ENCODE measurements around the gene ZNF668.
A peak's percentile ranks its signal among the peaks of the same experiment; 100 is the strongest.
"Not testable (repeated sequence)": the region's sequence is repeated elsewhere in the genome, so short reads cannot be mapped to it uniquely, and the experiment has no call there.

Gene ZNF668

GRCh38 chr16:31055613-31056012, 18.4 kb downstream of the ZNF668 start:
- DNase-seq (ENCODE audit: low read depth), result no peak

- DNase-seq (ENCODE audit: low read depth), result no peak
These were observed 21.9 kb downstream of the ZNF668 start for GRCh38 chr16:31052114-31052513.

GRCh38 chr16:31050280-31051030, 23.6 kb downstream of the ZNF668 start:
- no peak for DNase-seq (ENCODE audit: low read depth)

- DNase-seq (ENCODE audit: low read depth), result no peak
These were observed 30.1 kb downstream of the ZNF668 start for GRCh38 chr16:31043898-31044481.

GRCh38 chr16:31043352-31043751, 30.7 kb downstream of the ZNF668 start:
- no peak for DNase-seq (ENCODE audit: low read depth)

- DNase-seq (ENCODE audit: low read depth), result no peak
These were observed 31.2 kb downstream of the ZNF668 start for GRCh38 chr16:31042866-31043265.

GRCh38 chr16:31038993-31039392, 35.0 kb downstream of the ZNF668 start:
- no peak for DNase-seq (ENCODE audit: low read depth)

GRCh38 chr16:31036691-31037090, 37.3 kb downstream of the ZNF668 start:
- DNase-seq (ENCODE audit: low read depth), result no peak

GRCh38 chr16:31033709-31034492, 40.1 kb downstream of the ZNF668 start:
- peak; percentile 83 for DNase-seq (ENCODE audit: low read depth)

- DNase-seq (ENCODE audit: low read depth), result peak; percentile 96
These were observed 41.0 kb downstream of the ZNF668 start, which contains the start of gene STX4 for GRCh38 chr16:31032736-31033708. Gene STX4, plus strand, starts transcription at chr16:31033558. Its CDS starts 248 bp downstream, at chr16:31033806.

GRCh38 chr16:31031276-31031675, 42.8 kb downstream of the ZNF668 start:
- DNase-seq (ENCODE audit: low read depth), result no peak

- DNase-seq (ENCODE audit: low read depth), result no peak
These were observed 44.8 kb downstream of the ZNF668 start for GRCh38 chr16:31029272-31029671.

- DNase-seq (ENCODE audit: low read depth), result no peak
These were observed 48.7 kb downstream of the ZNF668 start for GRCh38 chr16:31025339-31025738.

GRCh38 chr16:31023627-31024226, 50.3 kb downstream of the ZNF668 start:
- no peak for DNase-seq (ENCODE audit: low read depth)

GRCh38 chr16:31023252-31023602, 50.8 kb downstream of the ZNF668 start:
- DNase-seq (ENCODE audit: low read depth), result no peak

- DNase-seq (ENCODE audit: low read depth), result no peak
These were observed 51.3 kb downstream of the ZNF668 start for GRCh38 chr16:31022544-31023251.

- DNase-seq (ENCODE audit: low read depth), result no peak
These were observed 53.5 kb downstream of the ZNF668 start for GRCh38 chr16:31020536-31020935.

- not testable (repeated sequence) for DNase-seq (ENCODE audit: low read depth)
These were observed 56.3 kb downstream of the ZNF668 start for GRCh38 chr16:31017756-31018155.

GRCh38 chr16:31016018-31016417, 58.0 kb downstream of the ZNF668 start:
- no peak for DNase-seq (ENCODE audit: low read depth)

GRCh38 chr16:31013292-31013691, 60.7 kb downstream of the ZNF668 start:
- not testable (repeated sequence) for DNase-seq (ENCODE audit: low read depth)

- not testable (repeated sequence) for DNase-seq (ENCODE audit: low read depth)
These were observed 62.2 kb downstream of the ZNF668 start for GRCh38 chr16:31011815-31012214.
